WTC11 (cell line): ENCODE results near the gene SNX8. TPM values are rescaled to one million over a fixed set of nuclear protein-coding genes. Genes with fewer than 3 reads are reported as not detected.
A peak's percentile ranks its signal among the peaks of the same experiment; 100 is the strongest.
"Not testable (repeated sequence)": the region's sequence is repeated elsewhere in the genome, so short reads cannot be mapped to it uniquely, and the experiment has no call there.

Source experiments
- ATAC-seq: fragments of 200-7000 bp; cut with Tn5 transposase; 2 replicates; pipeline ENCODE4 v1.10.0; 2021; ENCODE audit warnings: mild to moderate bottlenecking, moderate library complexity
- CTCF ChIA-PET: fragments of 300-600 bp; sonication (Branson Sonifier 250); formaldehyde crosslinking; loops from one replicate; lab custom pipeline; 2021; ENCODE audit warnings: antibody characterized with exemption; lab: Charles Lee
- POLR2A ChIA-PET: fragments of 350-600 bp; sonication (Branson Sonifier 250); formaldehyde crosslinking; loops from one replicate; lab custom pipeline; 2021; ENCODE audit warnings: antibody characterized with exemption; lab: Charles Lee
- DNase-seq: peaks from one replicate; pipeline ENCODE4 v3.0.0; 2021; ENCODE audit warnings: low spot score
- H3K27ac Mint-ChIP-seq: 2 replicates; pipeline ENCODE4 v1.8.0; 2021; ENCODE audit warnings: mixed read lengths
- H3K27me3 Mint-ChIP-seq: 2 replicates; pipeline ENCODE4 v1.8.0; 2021; ENCODE audit warnings: low read depth, mild to moderate bottlenecking, moderate library complexity, mixed read lengths
- H3K36me3 Mint-ChIP-seq: 2 replicates; pipeline ENCODE4 v1.8.0; 2021; ENCODE audit warnings: mixed read lengths
- H3K4me1 Mint-ChIP-seq: 2 replicates; pipeline ENCODE4 v1.8.0; 2022; ENCODE audit warnings: mixed read lengths
- H3K4me3 Mint-ChIP-seq: 2 replicates; pipeline ENCODE4 v1.8.0; 2021; ENCODE audit warnings: mild to moderate bottlenecking, moderate library complexity, mixed read lengths
- H3K9me3 Mint-ChIP-seq: 2 replicates; pipeline ENCODE4 v1.8.0; 2021; ENCODE audit warnings: mixed read lengths
- ARID4B ChIP-seq: sonication (generic); formaldehyde crosslinking; IDR thresholded peaks from 2 replicates; pipeline ENCODE4 v1.8.0; 2023; ENCODE audit warnings: missing genetic modification reagents, mild to moderate bottlenecking, borderline replicate concordance
- ELF4 ChIP-seq: sonication (generic); formaldehyde crosslinking; IDR thresholded peaks from 2 replicates; pipeline ENCODE4 v1.8.1; 2022; ENCODE audit warnings: low read depth, mild to moderate bottlenecking, moderate library complexity, missing genetic modification reagents
- ETV6 ChIP-seq: sonication (generic); formaldehyde crosslinking; IDR thresholded peaks from 2 replicates; pipeline ENCODE4 v1.8.1; 2022; ENCODE audit warnings: mild to moderate bottlenecking, missing genetic modification reagents
- GTF2I ChIP-seq: fragments of 250-450 bp; sonication (Bioruptor Pico); conservative IDR thresholded peaks from 2 replicates; pipeline ENCODE4 v1.4.0; 2021; ENCODE audit warnings: mild to moderate bottlenecking
- HMGXB4 ChIP-seq: sonication (generic); formaldehyde crosslinking; IDR thresholded peaks from 2 replicates; pipeline ENCODE4 v1.8.1; 2023; ENCODE audit warnings: mild to moderate bottlenecking, moderate library complexity, missing genetic modification reagents
- KAT7 ChIP-seq: sonication (generic); formaldehyde crosslinking; IDR thresholded peaks from 2 replicates; pipeline ENCODE4 v1.8.1; 2023; ENCODE audit warnings: missing genetic modification reagents, mild to moderate bottlenecking, borderline replicate concordance
- MXD4 ChIP-seq: fragments of 250-450 bp; sonication (Bioruptor Pico); IDR thresholded peaks from 2 replicates; pipeline ENCODE4 v1.8.0; 2021; ENCODE audit warnings: mild to moderate bottlenecking, moderate library complexity, borderline replicate concordance
- NFATC4 ChIP-seq: fragments of 250-450 bp; sonication (Bioruptor Pico); IDR thresholded peaks from 2 replicates; pipeline ENCODE4 v1.9.0; 2021; ENCODE audit warnings: mild to moderate bottlenecking
- NFE2L1 ChIP-seq: sonication (generic); formaldehyde crosslinking; IDR thresholded peaks from 2 replicates; pipeline ENCODE4 v1.8.1; 2023; ENCODE audit warnings: missing genetic modification reagents
- NFYB ChIP-seq: sonication (generic); formaldehyde crosslinking; conservative IDR thresholded peaks from 2 replicates; pipeline ENCODE4 v1.8.0; 2022; ENCODE audit warnings: low read depth, missing genetic modification reagents
- NR2C2 ChIP-seq: sonication (generic); formaldehyde crosslinking; IDR thresholded peaks from 2 replicates; pipeline ENCODE4 v1.8.0; 2022; ENCODE audit warnings: mild to moderate bottlenecking, missing genetic modification reagents
- RORB ChIP-seq: fragments of 250-450 bp; sonication (Bioruptor Pico); IDR thresholded peaks from 2 replicates; pipeline ENCODE4 v1.9.0; 2021; ENCODE audit warnings: mild to moderate bottlenecking
- TEAD1 ChIP-seq: sonication (generic); formaldehyde crosslinking; IDR thresholded peaks from 2 replicates; pipeline ENCODE4 v1.8.0; 2022; ENCODE audit warnings: mild to moderate bottlenecking, missing genetic modification reagents
- TP53 ChIP-seq: sonication (generic); formaldehyde crosslinking; IDR thresholded peaks from 2 replicates; pipeline ENCODE4 v1.8.1; 2023; ENCODE audit warnings: mild to moderate bottlenecking, missing genetic modification reagents
- ZNF138 ChIP-seq: sonication (generic); formaldehyde crosslinking; conservative IDR thresholded peaks from 2 replicates; pipeline ENCODE4 v1.8.1; 2022; ENCODE audit warnings: mild to moderate bottlenecking, moderate library complexity, missing genetic modification reagents
- ZNF219 ChIP-seq: sonication (generic); formaldehyde crosslinking; IDR thresholded peaks from 2 replicates; pipeline ENCODE4 v1.8.0; 2023; ENCODE audit warnings: missing genetic modification reagents, mild to moderate bottlenecking, borderline replicate concordance
- ZNF416 ChIP-seq: fragments of 250-450 bp; sonication (Bioruptor Pico); IDR thresholded peaks from 2 replicates; pipeline ENCODE4 v1.9.0; 2021; ENCODE audit warnings: mild to moderate bottlenecking, inconsistent platforms
- total RNA-seq: library from RNA; stranded (reverse); gene quantifications from 3 replicates; pipeline ENCODE4 v1.2.3, GENCODE V29; 2021
- TF ChIP-seq, protein P1 (sequence below): sonication (generic); formaldehyde crosslinking; IDR thresholded peaks from 2 replicates; pipeline ENCODE4 v1.8.0; 2022; ENCODE audit warnings: mild to moderate bottlenecking, missing genetic modification reagents
- TF ChIP-seq, protein P2 (sequence below): sonication (generic); formaldehyde crosslinking; IDR thresholded peaks from 2 replicates; pipeline ENCODE4 v1.8.0; 2023; ENCODE audit warnings: missing genetic modification reagents
- TF ChIP-seq, protein P3 (sequence below): sonication (generic); formaldehyde crosslinking; IDR thresholded peaks from 2 replicates; pipeline ENCODE4 v1.8.1; 2022; ENCODE audit warnings: mild to moderate bottlenecking, moderate library complexity, missing genetic modification reagents
- TF ChIP-seq, protein P4 (sequence below): sonication (generic); formaldehyde crosslinking; IDR thresholded peaks from 2 replicates; pipeline ENCODE4 v1.8.0; 2022; ENCODE audit warnings: mild to moderate bottlenecking, missing genetic modification reagents

SNX8 gene
- total RNA-seq, 1 experiment from 2014 or later, result 50.8 TPM

GRCh38 chr7:2269991-2270460, 44.2 kb downstream of the SNX8 start:
- ChIA-PET POLR2A (interaction anchor here (0.8 to 1.4 kb wide), 2 partner anchors 31 to 38 kb away, joined by 3 to 6 read pairs; no protein-coding TSS in a partner anchor), CTCF (interaction anchor here (0.6 to 0.9 kb wide), 4 partner anchors 11 to 221 kb away, joined by 3 to 5 read pairs (median 4); partner anchors contain the start of genes MRM2 and NUDT1)
- Mint-ChIP-seq H3K27me3 (no peaks in the 10 kb centered on the region), H3K36me3 (peaks cover 25% of the 10 kb centered on the region), H3K9me3 (no peaks in the 10 kb centered on the region), H3K27ac (peak overlapping the region; percentile 99), H3K4me3 (no peak overlapping the region), H3K4me1 (peaks cover 21% of the 10 kb centered on the region)
- peak; percentile 25 for ATAC-seq
- DNase-seq, result no peak
- no peak for TF ChIP-seq ZNF219 (CRISPR knock-in tag)
- no peak for TF ChIP-seq TP53
- no peak for TF ChIP-seq ZNF416 (CRISPR knock-in tag)
- TF ChIP-seq RORB (CRISPR knock-in tag), result no peak
- no peak for TF ChIP-seq ETV6 (CRISPR knock-in tag)
- no peak for TF ChIP-seq NFATC4 (CRISPR knock-in tag)
- no peak for TF ChIP-seq NR2C2 (CRISPR knock-in tag)
- no peak for TF ChIP-seq ELF4
- TF ChIP-seq MXD4 (CRISPR knock-in tag), result no peak
- TF ChIP-seq ZNF138 (CRISPR knock-in tag), result no peak
- TF ChIP-seq ARID4B, result no peak
- TF ChIP-seq KAT7, result no peak
- TF ChIP-seq TEAD1 (CRISPR knock-in tag), result no peak

GRCh38 chr7:2269089-2269990, 44.9 kb downstream of the SNX8 start:
- H3K36me3 Mint-ChIP-seq, result peaks cover 28% of the 10 kb centered on the region
- POLR2A ChIA-PET, result interaction anchor here (0.8 to 1.4 kb wide), 2 partner anchors 32 to 37 kb away, joined by 3 to 6 read pairs; no protein-coding TSS in a partner anchor
- not testable (repeated sequence) for H3K27me3 Mint-ChIP-seq, H3K9me3 Mint-ChIP-seq
- peak; percentile 48 for DNase-seq
- peaks cover 21% of the 10 kb centered on the region for H3K4me1 Mint-ChIP-seq
- peak; percentile 50 for ATAC-seq
- CTCF ChIA-PET, result interaction anchor here (0.6 to 0.9 kb wide), 2 partner anchors 11 to 27 kb away, joined by 3 to 4 read pairs; partner anchors contain the start of genes MRM2 and NUDT1
- peak overlapping the region; percentile 99 for H3K27ac Mint-ChIP-seq
- peak overlapping the region; percentile 47; the same call in 1 of the 2 replicates for H3K4me3 Mint-ChIP-seq

- no peaks in the 10 kb centered on the region for H3K27me3 Mint-ChIP-seq
- no peak for ATAC-seq
- no peak overlapping the region for H3K4me3 Mint-ChIP-seq
- no peak for DNase-seq
- peaks cover 19% of the 10 kb centered on the region for H3K4me1 Mint-ChIP-seq
- H3K9me3 Mint-ChIP-seq, result no peaks in the 10 kb centered on the region
- peaks cover 28% of the 10 kb centered on the region for H3K36me3 Mint-ChIP-seq
- ChIA-PET CTCF (no interaction called here), POLR2A (no interaction called here)
- TF ChIP-seq NFYB, result no peak
- TF ChIP-seq HMGXB4 (CRISPR knock-in tag), result no peak
- TF ChIP-seq, protein P1, sequence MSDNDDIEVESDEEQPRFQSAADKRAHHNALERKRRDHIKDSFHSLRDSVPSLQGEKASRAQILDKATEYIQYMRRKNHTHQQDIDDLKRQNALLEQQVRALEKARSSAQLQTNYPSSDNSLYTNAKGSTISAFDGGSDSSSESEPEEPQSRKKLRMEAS (CRISPR knock-in tag), result no peak
- TF ChIP-seq, protein P2, sequence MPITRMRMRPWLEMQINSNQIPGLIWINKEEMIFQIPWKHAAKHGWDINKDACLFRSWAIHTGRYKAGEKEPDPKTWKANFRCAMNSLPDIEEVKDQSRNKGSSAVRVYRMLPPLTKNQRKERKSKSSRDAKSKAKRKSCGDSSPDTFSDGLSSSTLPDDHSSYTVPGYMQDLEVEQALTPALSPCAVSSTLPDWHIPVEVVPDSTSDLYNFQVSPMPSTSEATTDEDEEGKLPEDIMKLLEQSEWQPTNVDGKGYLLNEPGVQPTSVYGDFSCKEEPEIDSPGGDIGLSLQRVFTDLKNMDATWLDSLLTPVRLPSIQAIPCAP, result no peak
- TF ChIP-seq ETV6 (CRISPR knock-in tag), result no peak
- no peak for TF ChIP-seq GTF2I (CRISPR knock-in tag)
- TF ChIP-seq, protein P3, sequence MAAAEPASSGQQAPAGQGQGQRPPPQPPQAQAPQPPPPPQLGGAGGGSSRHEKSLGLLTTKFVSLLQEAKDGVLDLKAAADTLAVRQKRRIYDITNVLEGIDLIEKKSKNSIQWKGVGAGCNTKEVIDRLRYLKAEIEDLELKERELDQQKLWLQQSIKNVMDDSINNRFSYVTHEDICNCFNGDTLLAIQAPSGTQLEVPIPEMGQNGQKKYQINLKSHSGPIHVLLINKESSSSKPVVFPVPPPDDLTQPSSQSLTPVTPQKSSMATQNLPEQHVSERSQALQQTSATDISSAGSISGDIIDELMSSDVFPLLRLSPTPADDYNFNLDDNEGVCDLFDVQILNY (CRISPR knock-in tag), result no peak
- TF ChIP-seq, protein P4, sequence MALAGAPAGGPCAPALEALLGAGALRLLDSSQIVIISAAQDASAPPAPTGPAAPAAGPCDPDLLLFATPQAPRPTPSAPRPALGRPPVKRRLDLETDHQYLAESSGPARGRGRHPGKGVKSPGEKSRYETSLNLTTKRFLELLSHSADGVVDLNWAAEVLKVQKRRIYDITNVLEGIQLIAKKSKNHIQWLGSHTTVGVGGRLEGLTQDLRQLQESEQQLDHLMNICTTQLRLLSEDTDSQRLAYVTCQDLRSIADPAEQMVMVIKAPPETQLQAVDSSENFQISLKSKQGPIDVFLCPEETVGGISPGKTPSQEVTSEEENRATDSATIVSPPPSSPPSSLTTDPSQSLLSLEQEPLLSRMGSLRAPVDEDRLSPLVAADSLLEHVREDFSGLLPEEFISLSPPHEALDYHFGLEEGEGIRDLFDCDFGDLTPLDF (CRISPR knock-in tag), result no peak
- no peak for TF ChIP-seq ELF4
- TF ChIP-seq NFE2L1 (CRISPR knock-in tag), result no peak
- TF ChIP-seq, all 79 proteins: peak for 0
- H3K27ac Mint-ChIP-seq, result no peak overlapping the region
Observed at GRCh38 chr7:2266911-2267310, 47.3 kb downstream of the SNX8 start.
